Natural killer cell (primary cell): ENCODE measurements around the gene GKN2. TPM values are rescaled to one million over a fixed set of nuclear protein-coding genes. Genes with fewer than 3 reads are reported as not detected.

Source experiments
- ATAC-seq, 3 donors: fragments of 150-1000 bp in 2 of 3; fragments of 200-7000 bp in 1 of 3; cut with Tn5 transposase; 1 replicate in 1 of 3; 2 replicates in 2 of 3; pipeline ENCODE4 v1.10.0; 2021; ENCODE audit warnings: mild to moderate bottlenecking in 2 of 3, moderate library complexity in 2 of 3
- DNase-seq, 2 donors: peaks; one replicate each; pipeline versions ENCODE4 v3.0.0 to v3.0.0-alpha.2; 2013 to 2021; ENCODE audit warnings: mixed read lengths in 1 of 2
- H3K27ac ChIP-seq: one replicate; pipeline ENCODE4 v1.5.1; 2013; ENCODE audit warnings: mild to moderate bottlenecking, low read length
- H3K27me3 ChIP-seq: one replicate; pipeline ENCODE4 v1.6.1; 2013; ENCODE audit warnings: low read length; ENCODE audit not compliant: control insufficient read depth, insufficient read depth
- H3K36me3 ChIP-seq: one replicate; pipeline ENCODE4 v1.6.1; 2013; ENCODE audit warnings: low read length; ENCODE audit not compliant: control insufficient read depth, insufficient read depth
- H3K4me1 ChIP-seq: one replicate; pipeline ENCODE4 v1.6.1; 2013; ENCODE audit warnings: low read length; ENCODE audit not compliant: control insufficient read depth, insufficient read depth
- H3K4me3 ChIP-seq: one replicate; pipeline ENCODE4 v1.5.1; 2013; ENCODE audit warnings: low read length
- H3K9me3 ChIP-seq: one replicate; pipeline ENCODE4 v1.6.1; 2013; ENCODE audit warnings: low read length; ENCODE audit not compliant: control insufficient read depth, insufficient read depth
- H3K27ac Mint-ChIP-seq, 2 donors: one replicate each; pipeline ENCODE4 v1.8.0; 2022; ENCODE audit warnings: mild to moderate bottlenecking in 2 of 2, mixed read lengths in 2 of 2, moderate library complexity in 1 of 2
- H3K27me3 Mint-ChIP-seq, 2 donors: one replicate each; pipeline ENCODE4 v1.8.0; 2022; ENCODE audit warnings: low read depth in 2 of 2, mixed read lengths in 2 of 2
- H3K36me3 Mint-ChIP-seq: one replicate; pipeline ENCODE4 v1.8.0; 2022; ENCODE audit warnings: mixed read lengths
- H3K4me1 Mint-ChIP-seq, 2 donors: one replicate each; pipeline ENCODE4 v1.8.0; 2022; ENCODE audit warnings: mixed read lengths in 2 of 2
- H3K4me3 Mint-ChIP-seq: one replicate; pipeline ENCODE4 v1.8.0; 2022; ENCODE audit warnings: mild to moderate bottlenecking, moderate library complexity, mixed read lengths
- H3K9me3 Mint-ChIP-seq, 2 donors: one replicate each; pipeline ENCODE4 v1.8.0; 2022; ENCODE audit warnings: mixed read lengths in 2 of 2
- WGBS: methylation state at CpG from one replicate; pipeline ENCODE4 v1.1.7; 2013; ENCODE audit warnings: missing lambda C conversion rate; ENCODE audit not compliant: insufficient coverage; 5-methylcytosine and 5-hydroxymethylcytosine counted together
- intact Hi-C: fragments of 100-400 bp; cut with micrococcal nuclease; formaldehyde crosslinking; loops from one replicate; pipeline ENCODE4 v1.14.2; 2022
- total RNA-seq, 4 donors: library from RNA; stranded (reverse); fragments of 120-200 nt in 1 of 4; gene quantifications; one replicate each; pipeline versions ENCODE4 v1.2.3 to v1.2.4, GENCODE V29; 2013 to 2022
- TF ChIP-seq, protein P1 (sequence below): fragments of 200-600 bp; IDR thresholded peaks from one replicate; pipeline ENCODE4 v1.8.0; 2022; ENCODE audit warnings: antibody characterized with exemption

Gene GKN2
- total RNA-seq, 3 donors from 2014 or later (not counting 1 experiment from before 2014, with no cell fraction given) = not detected

- peaks cover 23 to 24% of the 10 kb centered on the region in 2 donors for H3K27me3 Mint-ChIP-seq
- Histone ChIP-seq H3K4me3 (no peak overlapping the region), H3K27ac (no peak overlapping the region), H3K4me1 (no peaks in the 10 kb centered on the region), H3K36me3 (no peaks in the 10 kb centered on the region), H3K27me3 (no peaks in the 10 kb centered on the region), H3K9me3 (no peaks in the 10 kb centered on the region)
- intact Hi-C loops = no loop called here
- H3K27ac Mint-ChIP-seq = no peak overlapping the region
- no peak overlapping the region for H3K4me3 Mint-ChIP-seq
- no peaks in the 10 kb centered on the region for H3K4me1 Mint-ChIP-seq
- TF ChIP-seq, protein P1, sequence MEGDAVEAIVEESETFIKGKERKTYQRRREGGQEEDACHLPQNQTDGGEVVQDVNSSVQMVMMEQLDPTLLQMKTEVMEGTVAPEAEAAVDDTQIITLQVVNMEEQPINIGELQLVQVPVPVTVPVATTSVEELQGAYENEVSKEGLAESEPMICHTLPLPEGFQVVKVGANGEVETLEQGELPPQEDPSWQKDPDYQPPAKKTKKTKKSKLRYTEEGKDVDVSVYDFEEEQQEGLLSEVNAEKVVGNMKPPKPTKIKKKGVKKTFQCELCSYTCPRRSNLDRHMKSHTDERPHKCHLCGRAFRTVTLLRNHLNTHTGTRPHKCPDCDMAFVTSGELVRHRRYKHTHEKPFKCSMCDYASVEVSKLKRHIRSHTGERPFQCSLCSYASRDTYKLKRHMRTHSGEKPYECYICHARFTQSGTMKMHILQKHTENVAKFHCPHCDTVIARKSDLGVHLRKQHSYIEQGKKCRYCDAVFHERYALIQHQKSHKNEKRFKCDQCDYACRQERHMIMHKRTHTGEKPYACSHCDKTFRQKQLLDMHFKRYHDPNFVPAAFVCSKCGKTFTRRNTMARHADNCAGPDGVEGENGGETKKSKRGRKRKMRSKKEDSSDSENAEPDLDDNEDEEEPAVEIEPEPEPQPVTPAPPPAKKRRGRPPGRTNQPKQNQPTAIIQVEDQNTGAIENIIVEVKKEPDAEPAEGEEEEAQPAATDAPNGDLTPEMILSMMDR = no peak
- DNase-seq (no peak), ATAC-seq (no peak)
- no peaks in the 10 kb centered on the region for H3K36me3 Mint-ChIP-seq
- H3K9me3 Mint-ChIP-seq = no peaks in the 10 kb centered on the region
- 72% methylated on average over 4 of the region's 4 CpGs for WGBS
These were observed 20.9 kb downstream of the GKN2 start for GRCh38 chr2:68931799-68932198.

GRCh38 chr2:68931149-68931711 lies 21.5 kb downstream of the GKN2 start:
- no peak overlapping the region for H3K4me3 Mint-ChIP-seq
- intact Hi-C loops = no loop called here

DNA sequence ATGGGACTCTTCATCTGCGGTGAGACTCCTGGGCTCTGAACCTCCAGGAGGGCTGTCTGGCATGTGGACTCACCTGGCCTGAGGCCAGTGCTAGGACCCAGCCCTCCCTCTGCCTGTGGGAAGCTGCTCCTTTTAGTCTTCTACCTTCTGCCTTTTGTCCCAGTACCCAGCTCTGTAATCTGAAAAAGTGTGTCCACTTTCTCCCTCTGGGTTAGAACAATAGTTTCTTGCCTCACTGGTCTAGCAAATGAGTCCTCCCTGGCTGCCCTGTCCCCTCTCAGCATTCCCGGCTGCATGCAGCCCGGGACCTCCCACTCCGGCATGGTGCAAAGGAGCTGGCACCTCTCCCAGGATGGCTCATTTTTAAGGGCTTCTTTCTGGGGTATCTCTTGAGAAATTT lies 25.9 kb downstream of the GKN2 start:
- intact Hi-C loops = no loop called here
- H3K9me3 ChIP-seq = no peaks in the 10 kb centered on the region
- DNase-seq (no peak), ATAC-seq (no peak)
- no peaks in the 10 kb centered on the region for H3K36me3 ChIP-seq
- TF ChIP-seq, protein P1 = no peak
- H3K27me3 ChIP-seq = peaks cover 4% of the 10 kb centered on the region
- 88% methylated on average over 4 of the region's 4 CpGs for WGBS
- no peak overlapping the region for H3K27ac ChIP-seq
- Mint-ChIP-seq H3K4me1 (no peaks in the 10 kb centered on the region), H3K4me3 (no peak overlapping the region), H3K36me3 (no peaks in the 10 kb centered on the region), H3K9me3 (no peaks in the 10 kb centered on the region), H3K27me3 (peaks cover 18 to 19% of the 10 kb centered on the region in 2 donors), H3K27ac (no peak overlapping the region)
- H3K4me3 ChIP-seq = no peak overlapping the region
- no peaks in the 10 kb centered on the region for H3K4me1 ChIP-seq

More at GRCh38 chr2:68931149-68931711, 21.5 kb downstream of the GKN2 start:
- Mint-ChIP-seq H3K9me3 (no peaks in the 10 kb centered on the region), H3K36me3 (no peaks in the 10 kb centered on the region), H3K4me1 (no peaks in the 10 kb centered on the region), H3K27me3 (peaks cover 25 to 26% of the 10 kb centered on the region in 2 donors), H3K27ac (no peak overlapping the region)
- Histone ChIP-seq H3K4me1 (no peaks in the 10 kb centered on the region), H3K27ac (no peak overlapping the region), H3K27me3 (no peaks in the 10 kb centered on the region), H3K4me3 (no peak overlapping the region), H3K36me3 (no peaks in the 10 kb centered on the region), H3K9me3 (no peaks in the 10 kb centered on the region)
- no peak for DNase-seq
- TF ChIP-seq, protein P1 = no peak
- 96% methylated on average over 3 of the region's 3 CpGs for WGBS
- no peak for ATAC-seq
